GM12864 (cell line): ENCODE measurements around the gene FKBP7.

Source experiments
- DNase-seq: peaks from one replicate; pipeline ENCODE4 v3.0.0-alpha.2; 2011; ENCODE audit warnings: low read depth
- H3K4me3 ChIP-seq: 2 replicates; pipeline ENCODE4 v1.5.1; 2011; ENCODE audit warnings: mild to moderate bottlenecking, low read depth, low read length, control low read depth
- CTCF ChIP-seq: IDR thresholded peaks from 2 replicates; pipeline ENCODE4 v1.5.1; 2011; ENCODE audit warnings: low read depth, mild to moderate bottlenecking, moderate library complexity, low read length, control low read depth, inconsistent platforms; ENCODE audit errors: missing control alignments

The FKBP7 gene

DNA sequence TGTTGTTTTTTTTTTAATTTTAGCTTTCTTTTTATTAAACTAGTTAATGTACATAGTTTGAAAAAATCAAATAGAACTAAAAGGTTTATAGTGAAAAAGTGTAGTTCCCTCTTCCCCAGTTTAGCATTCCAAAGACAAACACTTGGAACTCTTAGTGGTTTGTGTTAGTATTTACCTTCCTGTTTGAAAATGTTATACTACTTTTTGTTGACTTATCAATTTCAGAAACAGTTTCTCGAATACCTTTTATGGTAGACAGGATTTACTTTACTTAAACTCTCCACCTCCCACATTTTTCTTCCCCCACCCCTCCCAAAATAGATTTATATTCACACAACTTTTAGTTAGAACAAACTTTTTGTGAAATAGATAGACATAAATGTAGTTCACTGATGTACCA is 28.5 kb upstream of the FKBP7 start:
- no peak for DNase-seq
- no peak for TF ChIP-seq CTCF

DNA sequence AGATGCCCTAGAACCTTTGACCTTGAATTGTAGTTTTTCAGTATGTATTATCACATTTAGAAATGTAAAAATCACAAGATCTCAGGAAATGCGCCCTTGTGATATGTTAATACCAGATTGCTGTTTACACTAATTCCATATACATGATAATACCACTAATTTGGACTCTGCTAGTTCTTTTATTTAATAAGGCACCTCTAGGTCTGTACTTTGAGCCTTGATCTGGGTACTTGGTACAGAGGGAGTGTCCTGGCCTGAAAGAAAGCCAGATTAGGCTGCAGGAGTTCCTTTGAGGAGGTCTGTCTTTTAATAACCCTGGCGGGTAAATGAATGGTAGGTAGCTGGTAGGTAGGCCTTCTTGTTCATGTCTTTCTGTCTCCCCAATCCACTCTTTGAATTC is 28.1 kb upstream of the FKBP7 start:
- DNase-seq, result no peak
- H3K4me3 ChIP-seq, result no peak overlapping the region
- no peak for TF ChIP-seq CTCF

More for the DNA sequence above, 28.5 kb upstream of the FKBP7 start:
- H3K4me3 ChIP-seq, result no peak overlapping the region

- TF ChIP-seq CTCF, result no peak
- H3K4me3 ChIP-seq, result no peak overlapping the region
- no peak for DNase-seq
These were observed 27.7 kb upstream of the FKBP7 start for GRCh38 chr2:178506101-178506500.

DNA sequence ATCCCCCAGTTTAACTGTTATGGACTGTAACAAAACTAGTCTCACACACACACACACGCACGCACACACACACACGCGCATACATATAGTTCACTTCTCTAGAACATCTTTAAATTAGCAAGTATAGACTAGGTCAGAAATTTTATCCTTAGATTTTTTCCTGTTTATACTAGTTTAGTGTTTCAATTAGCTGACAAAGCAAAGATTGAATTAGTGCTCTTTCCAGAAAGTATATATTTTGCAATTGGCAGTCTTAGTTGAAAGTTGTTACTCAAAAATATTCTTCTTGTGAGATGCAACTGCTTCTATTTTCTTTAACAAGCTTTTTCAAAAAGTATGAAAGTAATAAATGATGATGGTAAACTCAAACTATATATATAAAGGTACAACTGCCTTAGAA is 24.4 kb upstream of the FKBP7 start:
- no peak overlapping the region for H3K4me3 ChIP-seq
- no peak for TF ChIP-seq CTCF
- DNase-seq, result no peak

- no peak for TF ChIP-seq CTCF
- DNase-seq, result no peak
These were observed 21.2 kb upstream of the FKBP7 start for GRCh38 chr2:178499640-178500039.

GRCh38 chr2:178498137-178498536 is 19.7 kb upstream of the FKBP7 start:
- DNase-seq, result no peak
- H3K4me3 ChIP-seq, result no peak overlapping the region
- no peak for TF ChIP-seq CTCF

More at GRCh38 chr2:178499640-178500039, 21.2 kb upstream of the FKBP7 start:
- H3K4me3 ChIP-seq, result no peak overlapping the region

DNA sequence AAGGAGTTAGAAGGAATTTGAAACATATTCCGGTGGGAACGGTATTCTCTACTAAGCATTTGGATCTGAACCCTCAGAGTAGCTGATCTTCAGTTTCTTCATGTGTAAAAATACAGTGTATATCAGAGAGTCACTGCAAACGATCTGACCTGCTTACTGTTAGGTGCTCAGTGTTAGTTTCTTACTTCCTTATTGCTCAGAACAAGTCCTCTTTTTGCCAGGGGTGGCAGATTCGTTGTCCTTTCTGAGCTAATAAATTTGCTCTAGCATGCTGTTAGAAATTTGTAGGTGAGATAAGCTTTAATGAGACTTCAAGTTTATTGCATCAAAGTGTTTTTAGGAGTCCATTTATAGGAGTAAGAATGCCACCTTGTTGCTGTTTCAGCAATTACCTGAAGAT is 17.6 kb upstream of the FKBP7 start:
- no peak overlapping the region for H3K4me3 ChIP-seq
- TF ChIP-seq CTCF, result no peak
- no peak for DNase-seq
